Measurements from ENCODE around the gene LYZL4. TPM values are rescaled to one million over a fixed set of nuclear protein-coding genes. Genes with fewer than 3 reads are reported as not detected.

LYZL4 gene
- total and polyA plus RNA-seq, 2 of the 13 experiments (the other 11 are each of a cell fraction or from before 2014, with no cell fraction given): not detected

DNA sequence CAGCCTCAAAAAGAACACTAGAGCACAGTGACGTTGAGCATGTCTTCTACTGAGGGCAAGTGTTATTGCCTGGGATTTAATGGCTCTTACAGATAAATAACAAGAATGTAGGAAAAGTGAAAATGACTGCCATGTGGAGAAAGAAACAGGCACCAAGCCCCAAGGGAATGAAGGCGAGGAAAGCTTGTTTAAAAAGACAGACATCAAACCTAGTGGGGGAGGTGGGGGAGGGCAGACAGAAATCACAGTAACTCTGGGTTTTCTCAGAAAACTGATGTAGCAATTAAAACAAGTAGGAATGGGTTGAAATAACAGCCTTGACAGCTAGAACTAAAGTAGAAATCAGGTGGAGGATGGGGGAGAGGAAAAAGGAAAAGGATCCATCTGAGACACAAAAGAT, 18.4 kb upstream of the LYZL4 start:
- in situ Hi-C loops (cut with HindIII; ENCODE audit: extremely low pct_ligation_motif_present, low pct_unique_long_range_greater_than_20kb): loop anchor here (25.0 kb wide), 1 partner anchor 317 kb away; no protein-coding TSS in a partner anchor

More for the DNA sequence above, 18.4 kb upstream of the LYZL4 start:
- no peaks in the 10 kb centered on the region for H3K36me3 ChIP-seq (replicated peaks in 1 of 2; ENCODE audit: control insufficient read depth in 1 of 2, insufficient read depth in 2 of 2, low read length in 2 of 2)
- no peak overlapping the region for H3K27ac ChIP-seq (ENCODE audit: extremely low read length, insufficient read depth, low read length)
- H3K4me2 ChIP-seq (ENCODE audit: low read depth, low read length): no peak overlapping the region
- H3K9ac ChIP-seq (ENCODE audit: insufficient read depth, low read depth, low read length): no peak overlapping the region
- no peak for TF ChIP-seq RCOR2 (CRISPR knock-in tag; IDR thresholded peaks at IDR 0.05)
- TF ChIP-seq, protein P1, sequence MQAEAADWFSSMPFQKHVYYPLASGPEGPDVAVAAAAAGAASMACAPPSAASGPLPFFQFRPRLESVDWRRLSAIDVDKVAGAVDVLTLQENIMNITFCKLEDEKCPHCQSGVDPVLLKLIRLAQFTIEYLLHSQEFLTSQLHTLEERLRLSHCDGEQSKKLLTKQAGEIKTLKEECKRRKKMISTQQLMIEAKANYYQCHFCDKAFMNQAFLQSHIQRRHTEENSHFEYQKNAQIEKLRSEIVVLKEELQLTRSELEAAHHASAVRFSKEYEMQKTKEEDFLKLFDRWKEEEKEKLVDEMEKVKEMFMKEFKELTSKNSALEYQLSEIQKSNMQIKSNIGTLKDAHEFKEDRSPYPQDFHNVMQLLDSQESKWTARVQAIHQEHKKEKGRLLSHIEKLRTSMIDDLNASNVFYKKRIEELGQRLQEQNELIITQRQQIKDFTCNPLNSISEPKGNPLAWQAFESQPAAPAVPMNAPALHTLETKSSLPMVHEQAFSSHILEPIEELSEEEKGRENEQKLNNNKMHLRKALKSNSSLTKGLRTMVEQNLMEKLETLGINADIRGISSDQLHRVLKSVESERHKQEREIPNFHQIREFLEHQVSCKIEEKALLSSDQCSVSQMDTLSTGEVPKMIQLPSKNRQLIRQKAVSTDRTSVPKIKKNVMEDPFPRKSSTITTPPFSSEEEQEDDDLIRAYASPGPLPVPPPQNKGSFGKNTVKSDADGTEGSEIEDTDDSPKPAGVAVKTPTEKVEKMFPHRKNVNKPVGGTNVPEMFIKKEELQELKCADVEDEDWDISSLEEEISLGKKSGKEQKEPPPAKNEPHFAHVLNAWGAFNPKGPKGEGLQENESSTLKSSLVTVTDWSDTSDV (CRISPR knock-in tag; IDR thresholded peaks at IDR 0.05): no peak
- no peak for TF ChIP-seq ZMYM4 (CRISPR knock-in tag; IDR thresholded peaks at IDR 0.05)
- TF ChIP-seq STAG1 (CRISPR knock-in tag; IDR thresholded peaks at IDR 0.05): no peak
- TF ChIP-seq PRMT3 (CRISPR knock-in tag; IDR thresholded peaks at IDR 0.05; ENCODE audit: borderline replicate concordance, low read depth): no peak
- TF ChIP-seq, protein P2, sequence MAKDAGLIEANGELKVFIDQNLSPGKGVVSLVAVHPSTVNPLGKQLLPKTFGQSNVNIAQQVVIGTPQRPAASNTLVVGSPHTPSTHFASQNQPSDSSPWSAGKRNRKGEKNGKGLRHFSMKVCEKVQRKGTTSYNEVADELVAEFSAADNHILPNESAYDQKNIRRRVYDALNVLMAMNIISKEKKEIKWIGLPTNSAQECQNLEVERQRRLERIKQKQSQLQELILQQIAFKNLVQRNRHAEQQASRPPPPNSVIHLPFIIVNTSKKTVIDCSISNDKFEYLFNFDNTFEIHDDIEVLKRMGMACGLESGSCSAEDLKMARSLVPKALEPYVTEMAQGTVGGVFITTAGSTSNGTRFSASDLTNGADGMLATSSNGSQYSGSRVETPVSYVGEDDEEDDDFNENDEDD (CRISPR knock-in tag; IDR thresholded peaks at IDR 0.05; ENCODE audit: borderline replicate concordance): no peak
- no peak for TF ChIP-seq UBTF (CRISPR knock-in tag; IDR thresholded peaks at IDR 0.05)
- TF ChIP-seq ZNF672 (CRISPR knock-in tag; IDR thresholded peaks at IDR 0.05): no peak
- TF ChIP-seq ZFP41 (CRISPR knock-in tag; IDR thresholded peaks at IDR 0.05; ENCODE audit: borderline replicate concordance): no peak
- TF ChIP-seq, protein P3, sequence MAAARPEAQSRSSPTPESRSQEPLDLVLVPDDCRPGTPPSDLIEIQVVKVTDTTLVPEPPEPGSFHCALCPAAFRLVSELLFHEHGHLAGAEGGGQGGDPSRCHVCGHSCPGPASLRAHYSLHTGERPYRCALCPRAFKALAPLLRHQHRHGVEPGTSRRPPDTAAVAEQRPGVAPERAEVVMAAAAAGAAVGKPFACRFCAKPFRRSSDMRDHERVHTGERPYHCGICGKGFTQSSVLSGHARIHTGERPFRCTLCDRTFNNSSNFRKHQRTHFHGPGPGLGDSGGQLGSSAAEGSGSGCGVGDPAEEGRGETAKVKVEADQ (CRISPR knock-in tag; IDR thresholded peaks at IDR 0.05; ENCODE audit: borderline replicate concordance): no peak
- no peak for TF ChIP-seq POLR2G (IDR thresholded peaks at IDR 0.05; ENCODE audit: low read depth, low read length)
- TF ChIP-seq, protein P4, sequence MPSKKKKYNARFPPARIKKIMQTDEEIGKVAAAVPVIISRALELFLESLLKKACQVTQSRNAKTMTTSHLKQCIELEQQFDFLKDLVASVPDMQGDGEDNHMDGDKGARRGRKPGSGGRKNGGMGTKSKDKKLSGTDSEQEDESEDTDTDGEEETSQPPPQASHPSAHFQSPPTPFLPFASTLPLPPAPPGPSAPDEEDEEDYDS (CRISPR knock-in tag; IDR thresholded peaks at IDR 0.05): no peak
- TF ChIP-seq THAP7 (CRISPR knock-in tag; IDR thresholded peaks at IDR 0.05): no peak
- POLR2A ChIA-PET: no interaction called here
- no peak for ATAC-seq
- H2AFZ ChIP-seq (ENCODE audit: low read length): no peak overlapping the region
- CTCF ChIA-PET (ENCODE audit: low intra/inter-chr PET ratio, low total read pairs): no interaction called here
- no peaks in the 10 kb centered on the region for H3K79me2 ChIP-seq (ENCODE audit: insufficient read depth, low read length)
- no peak overlapping the region for H3K4me3 ChIP-seq (replicated peaks in 1 of 3; ENCODE audit: insufficient read depth in 1 of 3, low read depth in 2 of 3, low read length in 3 of 3)
- WGBS (ENCODE audit: low lambda C conversion rate): 24% methylated on average over 2 of the region's 2 CpGs
- no peaks in the 10 kb centered on the region; a peak in 1 of 5 replicates for H3K27me3 ChIP-seq (ENCODE audit: control insufficient read depth in 1 of 2, insufficient read depth in 2 of 2, low read length in 2 of 2)
- H4K20me1 ChIP-seq (ENCODE audit: insufficient read depth, low read length): no peaks in the 10 kb centered on the region
- H3K4me1 ChIP-seq (ENCODE audit: insufficient read depth, low read length): peaks cover 12% of the 10 kb centered on the region
- FAIRE-seq: no peak
- no TSS peak for BruUV-seq (replicated peaks)
- DNase-seq (ENCODE audit: low spot score): no peak
- intact Hi-C loops (cut with micrococcal nuclease; ENCODE audit: unreplicated experiment): no loop called here
- H3K9me3 ChIP-seq (ENCODE audit: low read length): peaks cover 19% of the 10 kb centered on the region

Data from HepG2 (cell line).